GM12878 (cell line): Measurements from ENCODE around the gene SLC6A7.

ENCODE experiments used
- CEBPB ChIP-seq, 2 experiments: fragments of 150-350 bp in 1 of 2; IDR thresholded peaks; 2 replicates each; pipeline ENCODE4 v1.6.1; 2012 to 2014; ENCODE audit warnings: low read depth in 2 of 2, low read length in 2 of 2, borderline replicate concordance in 1 of 2, inconsistent platforms in 1 of 2
- CTCF ChIP-seq, 3 experiments: IDR thresholded peaks in 2 of 3; conservative IDR thresholded peaks in 1 of 3; 2 replicates each; pipeline ENCODE4 v1.5.1; 2011; ENCODE audit warnings: low read depth in 3 of 3, low read length in 3 of 3, mild to moderate bottlenecking in 3 of 3, control low read depth in 2 of 3, moderate library complexity in 2 of 3, inconsistent platforms in 1 of 3, mixed read lengths in 1 of 3; ENCODE audit not compliant: control insufficient read depth in 2 of 3, insufficient read depth in 1 of 3; ENCODE audit errors: extremely low read depth in 1 of 3
- EED ChIP-seq: sonication (generic); IDR thresholded peaks from 2 replicates; pipeline ENCODE4 v1.6.1; 2016; ENCODE audit warnings: antibody characterized with exemption, low read depth
- EP300 ChIP-seq, 2 experiments: fragments of 150-350 bp in 1 of 2; IDR thresholded peaks; 2 replicates each; pipeline ENCODE4 v1.6.1; 2011 to 2012; ENCODE audit warnings: low read depth in 2 of 2, low read length in 2 of 2, borderline replicate concordance in 1 of 2, improper control_type of control experiment in 1 of 2, inconsistent platforms in 1 of 2; ENCODE audit not compliant: control insufficient read depth in 1 of 2
- EZH2 ChIP-seq: IDR thresholded peaks from 2 replicates; pipeline ENCODE4 v1.6.1; 2012; ENCODE audit warnings: low read depth, mild to moderate bottlenecking, control low read depth, inconsistent platforms, low read length, borderline replicate concordance; ENCODE audit not compliant: control insufficient read depth
- HDAC6 ChIP-seq: fragments of 200-600 bp; sonication (generic); IDR thresholded peaks from one replicate; pipeline ENCODE4 v1.8.0; 2017; ENCODE audit warnings: antibody characterized with exemption; ENCODE audit not compliant: unreplicated experiment
- NFXL1 ChIP-seq: fragments of 450-650 bp; IDR thresholded peaks from 2 replicates; pipeline ENCODE4 v1.6.1; 2017; ENCODE audit warnings: antibody characterized with exemption, mild to moderate bottlenecking, borderline replicate concordance
- PKNOX1 ChIP-seq: fragments of 450-650 bp; IDR thresholded peaks from 2 replicates; pipeline ENCODE4 v1.6.1; 2016; ENCODE audit warnings: mild to moderate bottlenecking
- POLR2AphosphoS5 ChIP-seq: IDR thresholded peaks from 2 replicates; pipeline ENCODE4 v1.6.1; 2011; ENCODE audit warnings: mild to moderate bottlenecking, low read length, inconsistent platforms
- REST ChIP-seq: IDR thresholded peaks from 2 replicates; pipeline ENCODE4 v1.6.1; 2012; ENCODE audit warnings: mild to moderate bottlenecking, low read depth, low read length
- SREBF2 ChIP-seq: IDR thresholded peaks from 2 replicates; pipeline ENCODE4 v1.6.1; 2012; ENCODE audit warnings: mild to moderate bottlenecking, low read length
- SRF ChIP-seq, 2 experiments: IDR thresholded peaks; 2 replicates each; pipeline ENCODE4 v1.6.1; 2011; ENCODE audit warnings: low read depth in 2 of 2, low read length in 2 of 2, mild to moderate bottlenecking in 1 of 2, moderate library complexity in 1 of 2
- STAT1 ChIP-seq: fragments of 450-650 bp; conservative IDR thresholded peaks from 2 replicates; pipeline ENCODE4 v1.6.1; 2014; ENCODE audit warnings: antibody characterized with exemption, mild to moderate bottlenecking
- ZBTB40 ChIP-seq: fragments of 450-650 bp; IDR thresholded peaks from 2 replicates; pipeline ENCODE4 v1.6.1; 2016; ENCODE audit warnings: mild to moderate bottlenecking, moderate library complexity, borderline replicate concordance

GRCh38 chr5:150182774-150183173 is 7.1 kb upstream of the SLC6A7 start:
- no peak for TF ChIP-seq NFXL1
- TF ChIP-seq PKNOX1 = no peak
- no peak for TF ChIP-seq HDAC6
- no peak for TF ChIP-seq SRF (IDR thresholded peaks at IDR 0.05; ENCODE audit: low read depth in 2 of 2, low read length in 2 of 2)
- TF ChIP-seq REST = no peak
- TF ChIP-seq CTCF (IDR thresholded peaks at IDR 0.05 in 2 of 3, conservative IDR thresholded peaks at IDR 0.05 in 1 of 3; ENCODE audit: control insufficient read depth in 2 of 3, extremely low read depth in 1 of 3, insufficient read depth in 1 of 3, low read depth in 3 of 3, low read length in 3 of 3) = no peak
- no peak for TF ChIP-seq EP300 (IDR thresholded peaks at IDR 0.05; ENCODE audit: borderline replicate concordance in 1 of 2, control insufficient read depth in 1 of 2, low read depth in 2 of 2, low read length in 2 of 2)
- TF ChIP-seq POLR2AphosphoS5 = no peak
- TF ChIP-seq ZBTB40 = no peak
- TF ChIP-seq EED = no peak
- TF ChIP-seq STAT1 = no peak
- no peak for TF ChIP-seq EZH2
- no peak for TF ChIP-seq SREBF2
- no peak for TF ChIP-seq CEBPB (IDR thresholded peaks at IDR 0.05; ENCODE audit: borderline replicate concordance in 1 of 2, low read depth in 2 of 2, low read length in 2 of 2)
